Hematopoietic multipotent progenitor cell treated with erythropoietin and hydrocortisone succinate and interleukin-3 and kit ligand, for 4 days (in vitro differentiated cells): ENCODE measurements around the gene ITGA8.
"Not testable (repeated sequence)": the region's sequence is repeated elsewhere in the genome, so short reads cannot be mapped to it uniquely, and the experiment has no call there.

ENCODE experiments used
- DNase-seq: peaks from one replicate; pipeline ENCODE4 v3.0.0-alpha.2; 2015

Gene ITGA8

DNA sequence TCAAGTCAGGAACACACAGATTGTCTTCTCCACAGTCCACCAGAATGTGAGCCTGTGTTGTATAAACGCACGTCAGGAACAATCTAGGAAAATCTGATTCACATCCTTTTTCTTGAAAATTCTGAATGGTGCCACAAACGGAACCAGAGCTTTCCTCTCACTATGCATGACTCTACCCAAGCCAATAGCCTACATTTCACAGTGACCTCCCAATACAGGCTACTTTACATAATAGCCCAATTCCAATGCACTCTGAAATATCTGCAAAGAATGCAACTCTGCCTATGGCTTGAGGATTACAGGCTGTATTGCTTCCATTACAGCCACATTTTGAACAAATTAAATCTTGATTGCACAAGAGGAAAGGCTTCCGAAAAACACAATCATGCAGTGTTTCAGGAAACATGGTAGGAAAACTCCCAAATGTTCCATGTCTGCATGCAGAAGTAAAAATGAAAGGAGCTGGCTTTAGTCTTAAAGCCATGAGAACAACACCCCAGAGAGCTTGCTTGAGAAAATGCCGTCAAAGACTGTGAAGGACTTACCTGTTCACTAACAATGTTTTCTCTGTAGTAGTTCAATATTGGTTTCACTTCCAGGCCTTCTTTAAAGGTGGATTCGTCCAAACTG lies 113.9 kb downstream of the ITGA8 start:
- DNase-seq = no peak

- peak; percentile 18 for DNase-seq
Observed at GRCh38 chr10:15603446-15604011, 116.2 kb downstream of the ITGA8 start.

GRCh38 chr10:15601819-15602218 lies 117.9 kb downstream of the ITGA8 start:
- DNase-seq = no peak

GRCh38 chr10:15595260-15595659 lies 124.5 kb downstream of the ITGA8 start:
- DNase-seq = no peak

- DNase-seq = no peak
Observed at GRCh38 chr10:15591937-15592336, 127.8 kb downstream of the ITGA8 start.

GRCh38 chr10:15591431-15591830 lies 128.3 kb downstream of the ITGA8 start:
- DNase-seq = no peak

GRCh38 chr10:15588635-15589508 lies 130.8 kb downstream of the ITGA8 start:
- DNase-seq = no peak

DNA sequence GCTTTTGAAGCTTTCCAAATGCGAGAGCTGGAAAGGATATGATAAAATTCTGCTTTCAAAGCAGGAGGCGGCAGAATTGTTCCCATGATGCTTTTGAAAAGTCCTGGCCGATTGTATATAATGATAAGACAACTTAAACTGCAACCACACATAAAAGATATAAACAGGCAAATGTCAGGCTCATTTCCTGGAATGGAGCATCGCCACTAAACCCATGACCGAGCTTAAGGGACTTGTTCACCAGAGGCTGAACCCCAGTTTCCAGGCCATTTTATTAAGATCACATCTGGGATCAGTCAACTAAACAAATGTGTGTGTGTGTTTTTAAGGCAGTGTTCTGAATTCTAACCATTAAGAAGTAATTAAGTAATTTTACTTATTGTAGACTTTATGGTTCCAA lies 131.6 kb downstream of the ITGA8 start:
- no peak for DNase-seq

GRCh38 chr10:15587271-15587670 lies 132.5 kb downstream of the ITGA8 start:
- DNase-seq = no peak

GRCh38 chr10:15585303-15585715 lies 134.4 kb downstream of the ITGA8 start:
- peak; percentile 85 for DNase-seq

DNA sequence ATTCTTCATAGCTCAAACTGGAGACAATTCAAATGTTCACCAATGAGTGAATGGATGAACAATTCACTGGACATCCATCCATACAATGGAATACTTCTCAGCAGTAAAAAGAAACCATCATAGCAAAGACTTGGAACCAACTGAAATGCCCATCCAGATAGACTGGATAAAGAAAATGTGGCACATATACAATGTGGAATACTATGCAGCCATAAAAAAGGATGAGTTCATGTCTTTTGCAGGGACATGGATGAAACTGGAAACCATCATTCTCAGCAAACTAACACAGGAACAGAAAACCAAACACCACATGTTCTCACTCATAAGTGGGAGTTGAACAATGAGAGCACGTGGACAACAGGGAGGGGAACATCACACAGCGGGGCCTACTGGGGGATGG lies 136.8 kb downstream of the ITGA8 start:
- DNase-seq = not testable (repeated sequence)

GRCh38 chr10:15579605-15580004 lies 140.1 kb downstream of the ITGA8 start:
- no peak for DNase-seq

DNA sequence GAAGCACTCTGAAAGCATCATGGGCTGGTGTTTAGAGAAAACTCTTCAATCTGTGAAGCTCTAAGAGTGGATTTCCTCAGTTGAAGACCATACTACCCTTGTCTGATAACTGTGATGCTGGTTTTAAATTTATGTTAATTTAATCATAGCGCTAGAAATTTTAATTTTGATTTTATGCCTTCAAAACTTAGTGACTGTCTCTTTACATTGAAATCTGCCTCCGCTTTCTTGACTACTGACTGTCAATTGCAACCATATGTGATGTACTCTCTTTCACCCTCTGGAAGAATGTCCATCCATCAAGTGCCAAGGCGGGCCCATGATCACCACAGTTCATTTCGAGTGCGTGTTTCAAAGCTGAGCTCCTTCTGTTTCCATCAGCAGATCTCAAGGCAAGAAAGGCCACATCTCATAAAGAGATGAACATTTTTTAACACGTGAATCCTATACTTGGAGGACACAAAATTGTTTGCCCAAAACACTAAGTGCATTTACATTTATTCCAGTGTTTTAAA lies 147.1 kb downstream of the ITGA8 start:
- no peak for DNase-seq

DNA sequence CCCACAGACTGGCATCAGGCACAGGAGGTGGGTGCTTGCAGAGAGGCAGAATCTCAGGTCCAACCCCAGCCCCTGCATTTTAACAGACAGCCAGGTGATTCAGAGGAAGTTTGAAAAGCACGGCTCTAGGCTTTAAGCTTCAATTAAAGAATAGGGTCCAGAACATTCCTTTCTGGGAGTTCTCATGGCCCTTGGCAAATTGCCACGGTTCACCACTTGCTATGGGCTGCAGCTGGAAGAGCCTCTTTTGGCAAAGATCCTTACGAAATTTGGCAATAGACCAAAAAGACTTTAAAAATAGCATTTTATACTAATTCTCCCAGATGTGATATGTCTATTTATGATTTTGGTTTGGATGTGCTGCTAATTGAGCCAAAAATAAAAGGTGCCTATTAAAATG lies 148.1 kb downstream of the ITGA8 start:
- peak; percentile 4 for DNase-seq

DNA sequence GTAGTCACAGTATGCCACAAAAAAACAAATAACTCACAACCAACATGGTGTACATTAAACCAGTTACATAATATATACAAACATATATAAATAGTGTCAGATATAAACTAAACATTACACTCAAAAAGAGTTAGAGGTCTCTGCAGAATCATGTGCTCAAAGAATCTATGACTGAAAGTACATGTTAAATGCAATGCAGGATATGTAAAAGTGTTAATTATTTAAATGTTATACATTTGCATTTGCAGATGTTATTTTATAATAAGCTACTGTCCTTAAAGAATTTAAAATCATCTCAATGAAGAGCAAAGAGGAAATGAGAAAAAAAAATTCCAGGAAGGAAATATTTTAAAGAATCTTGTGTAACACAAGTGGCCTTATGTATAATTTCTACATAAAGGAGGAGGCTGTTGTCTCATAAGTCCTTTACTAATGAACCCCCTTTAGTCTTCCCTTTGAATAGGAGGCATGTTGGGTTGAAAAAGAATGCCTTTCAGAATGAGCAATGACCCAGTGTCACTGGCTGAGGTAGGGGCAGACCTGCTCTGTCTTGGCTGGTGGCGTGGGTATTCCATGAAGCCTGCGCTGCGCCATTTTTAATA lies 148.9 kb downstream of the ITGA8 start:
- DNase-seq = no peak

- DNase-seq = no peak
Observed at GRCh38 chr10:15567952-15568351, 151.8 kb downstream of the ITGA8 start.

GRCh38 chr10:15563246-15563645 lies 156.5 kb downstream of the ITGA8 start:
- no peak for DNase-seq

GRCh38 chr10:15562578-15562977 lies 157.1 kb downstream of the ITGA8 start:
- no peak for DNase-seq

DNA sequence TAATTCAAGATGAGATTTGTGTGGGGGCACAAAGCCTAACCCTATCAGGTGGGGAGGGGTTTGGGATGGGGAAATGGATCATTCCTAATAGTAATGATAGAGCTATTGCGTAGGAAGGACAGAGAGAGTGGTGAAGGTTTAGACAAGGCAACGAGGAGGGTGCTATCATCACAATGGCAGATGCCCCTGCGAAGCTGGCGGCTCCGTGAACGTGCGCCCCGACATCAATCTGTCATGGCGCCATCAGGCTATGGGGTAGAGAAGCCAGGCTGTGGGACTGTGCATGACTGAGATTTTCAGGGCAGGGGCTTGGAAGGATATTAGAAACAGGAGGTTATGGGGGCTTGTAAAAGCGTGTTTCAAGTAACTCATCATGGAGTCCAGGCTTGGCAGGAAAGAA lies 157.6 kb downstream of the ITGA8 start:
- no peak for DNase-seq

- no peak for DNase-seq
Observed at GRCh38 chr10:15558136-15558535, 161.6 kb downstream of the ITGA8 start.

GRCh38 chr10:15557168-15557567 lies 162.6 kb downstream of the ITGA8 start:
- DNase-seq = peak; percentile 35

GRCh38 chr10:15550950-15551349 lies 168.8 kb downstream of the ITGA8 start:
- DNase-seq = no peak

DNA sequence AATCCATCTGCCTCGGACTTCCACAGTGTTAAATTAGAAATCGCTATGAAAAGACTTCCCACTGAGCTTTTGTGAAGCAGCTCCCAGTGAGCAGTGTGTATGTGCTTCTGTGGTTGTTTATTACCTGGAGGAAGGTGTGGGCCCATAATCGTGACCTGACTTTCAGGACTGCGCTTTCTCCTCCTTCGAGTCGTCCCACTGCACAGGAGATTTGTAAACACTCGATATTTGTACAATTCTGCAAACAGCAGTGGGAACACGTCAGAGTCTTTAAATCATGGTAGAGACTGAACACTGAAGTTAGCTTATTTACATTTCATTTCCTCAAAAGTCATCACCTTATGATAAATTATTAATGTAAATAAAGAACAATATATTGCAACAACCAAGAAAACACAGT lies 171.4 kb downstream of the ITGA8 start:
- no peak for DNase-seq
